GM18526 (cell line): ENCODE results near the gene AFTPH.

Experiments
- POLR2A ChIP-seq: IDR thresholded peaks from 3 replicates; pipeline ENCODE4 v1.6.1; 2011; ENCODE audit not compliant: insufficient read length; ENCODE audit errors: extremely low read depth

AFTPH gene

GRCh38 chr2:64624108-64624610, 100.0 kb downstream of the AFTPH start:
- no peak for TF ChIP-seq POLR2A

GRCh38 chr2:64624862-64625261, 100.7 kb downstream of the AFTPH start:
- no peak for TF ChIP-seq POLR2A

- no peak for TF ChIP-seq POLR2A
Observed at GRCh38 chr2:64625299-64626145, 101.4 kb downstream of the AFTPH start.

GRCh38 chr2:64626146-64626809, 102.2 kb downstream of the AFTPH start:
- no peak for TF ChIP-seq POLR2A

GRCh38 chr2:64626963-64627760, 103.0 kb downstream of the AFTPH start:
- no peak for TF ChIP-seq POLR2A

- no peak for TF ChIP-seq POLR2A
Observed at GRCh38 chr2:64627860-64628841, 104.0 kb downstream of the AFTPH start.

- TF ChIP-seq POLR2A: no peak
Observed at GRCh38 chr2:64629329-64629781, 105.2 kb downstream of the AFTPH start.

- no peak for TF ChIP-seq POLR2A
Observed at GRCh38 chr2:64629875-64630274, 105.7 kb downstream of the AFTPH start.

- TF ChIP-seq POLR2A: no peak
Observed at GRCh38 chr2:64630752-64631151, 106.6 kb downstream of the AFTPH start.

- no peak for TF ChIP-seq POLR2A
Observed at GRCh38 chr2:64631771-64632170, 107.6 kb downstream of the AFTPH start.

- TF ChIP-seq POLR2A: no peak
Observed at GRCh38 chr2:64632835-64633819, 109.0 kb downstream of the AFTPH start.

GRCh38 chr2:64634345-64635267, 110.5 kb downstream of the AFTPH start:
- no peak for TF ChIP-seq POLR2A
